Endothelial cell of umbilical vein (primary cell): ENCODE results near the gene MUC4.

Experiments used
- CTCF ChIP-seq, 2 donors: IDR thresholded peaks; 1 replicate in 1 of 2; 2 replicates in 1 of 2; pipeline ENCODE4 v1.5.1; 2011; ENCODE audit warnings: low read length in 2 of 2, mild to moderate bottlenecking in 2 of 2, moderate library complexity in 2 of 2, control low read depth in 1 of 2, inconsistent platforms in 1 of 2, low read depth in 1 of 2; ENCODE audit not compliant: insufficient read depth in 1 of 2; ENCODE audit errors: extremely low read depth in 1 of 2
- EZH2 ChIP-seq: IDR thresholded peaks from 2 replicates; pipeline ENCODE4 v1.6.1; 2012; ENCODE audit warnings: borderline replicate concordance, low read depth, mild to moderate bottlenecking, moderate library complexity, low read length, inconsistent platforms; ENCODE audit not compliant: severe bottlenecking
- FOS ChIP-seq: IDR thresholded peaks from 2 replicates; pipeline ENCODE4 v1.6.1; 2011; ENCODE audit warnings: mild to moderate bottlenecking, low read length, moderate library complexity, borderline replicate concordance; ENCODE audit not compliant: insufficient read depth
- MAX ChIP-seq: IDR thresholded peaks from 2 replicates; pipeline ENCODE4 v1.6.1; 2011; ENCODE audit not compliant: insufficient read depth, insufficient read length
- POLR2A ChIP-seq: IDR thresholded peaks from 2 replicates; pipeline ENCODE4 v1.6.1; 2012; ENCODE audit warnings: low read depth, mild to moderate bottlenecking, control low read depth, low read length

GRCh38 chr3:195757438-195757770 is 54.3 kb downstream of the MUC4 start:
- TF ChIP-seq MAX: no peak
- TF ChIP-seq CTCF (IDR thresholded peaks at IDR 0.05; ENCODE audit: extremely low read depth in 1 of 2, insufficient read depth in 1 of 2, low read depth in 1 of 2, low read length in 2 of 2): no peak
- TF ChIP-seq POLR2A: no peak
- no peak for TF ChIP-seq EZH2
- TF ChIP-seq FOS: no peak
